SK-N-SH treated with all-trans-retinoic acid at 6 μM for 48 hours (cell line): ENCODE results near the gene VPS51.

ENCODE experiments used
- ARNTL ChIP-seq: fragments of 450-650 bp; formaldehyde crosslinking; IDR thresholded peaks from 2 replicates; pipeline ENCODE4 v1.5.0; 2020; ENCODE audit warnings: low read depth, mild to moderate bottlenecking, moderate library complexity, borderline replicate concordance
- ESRRG ChIP-seq: fragments of 250-450 bp; sonication (Bioruptor Pico); IDR thresholded peaks from 2 replicates; pipeline ENCODE4 v1.6.1; 2021; ENCODE audit warnings: mild to moderate bottlenecking
- ISL1 ChIP-seq: fragments of 250-450 bp; sonication (Bioruptor Pico); IDR thresholded peaks from 2 replicates; pipeline ENCODE4 v2.1.2; 2022; ENCODE audit warnings: mild to moderate bottlenecking, moderate library complexity
- PPARA ChIP-seq: fragments of 250-450 bp; sonication (Bioruptor Pico); IDR thresholded peaks from 2 replicates; pipeline ENCODE4 v1.5.0; 2020; ENCODE audit warnings: mild to moderate bottlenecking, borderline replicate concordance
- RARB ChIP-seq: fragments of 250-450 bp; sonication (Bioruptor Pico); IDR thresholded peaks from 2 replicates; pipeline ENCODE4 v1.8.0; 2021; ENCODE audit warnings: mild to moderate bottlenecking, moderate library complexity
- SNAI2 ChIP-seq: fragments of 250-450 bp; sonication (Bioruptor Pico); IDR thresholded peaks from 2 replicates; pipeline ENCODE4 v1.5.0; 2020; ENCODE audit warnings: mild to moderate bottlenecking, moderate library complexity
- TCF4 ChIP-seq: fragments of 250-450 bp; sonication (Bioruptor Pico); IDR thresholded peaks from 2 replicates; pipeline ENCODE4 v1.8.0; 2021; ENCODE audit warnings: mild to moderate bottlenecking, moderate library complexity, borderline replicate concordance
- ZC3H10 ChIP-seq: fragments of 250-450 bp; sonication (Bioruptor Pico); IDR thresholded peaks from 2 replicates; pipeline ENCODE4 v1.5.1; 2021; ENCODE audit warnings: mild to moderate bottlenecking, moderate library complexity
- ZFP3 ChIP-seq: fragments of 250-450 bp; sonication (Bioruptor Pico); IDR thresholded peaks from 2 replicates; pipeline ENCODE4 v1.5.0; 2020; ENCODE audit warnings: mild to moderate bottlenecking, moderate library complexity
- ZNF565 ChIP-seq: fragments of 450-650 bp; formaldehyde crosslinking; conservative IDR thresholded peaks from 2 replicates; pipeline ENCODE4 v1.5.0; 2020; ENCODE audit warnings: low read depth, mild to moderate bottlenecking, moderate library complexity
- TF ChIP-seq, protein P1 (sequence below): fragments of 250-450 bp; sonication (Bioruptor Pico); IDR thresholded peaks from 2 replicates; pipeline ENCODE4 v1.5.1; 2020; ENCODE audit warnings: low read depth, mild to moderate bottlenecking, moderate library complexity
- TF ChIP-seq, protein P2 (sequence below): fragments of 250-450 bp; sonication (Bioruptor Pico); IDR thresholded peaks from 2 replicates; pipeline ENCODE4 v1.5.1; 2021; ENCODE audit warnings: mild to moderate bottlenecking, moderate library complexity

- no peak for TF ChIP-seq ZNF565 (CRISPR knock-in tag)
- no peak for TF ChIP-seq PPARA
- TF ChIP-seq, protein P1, sequence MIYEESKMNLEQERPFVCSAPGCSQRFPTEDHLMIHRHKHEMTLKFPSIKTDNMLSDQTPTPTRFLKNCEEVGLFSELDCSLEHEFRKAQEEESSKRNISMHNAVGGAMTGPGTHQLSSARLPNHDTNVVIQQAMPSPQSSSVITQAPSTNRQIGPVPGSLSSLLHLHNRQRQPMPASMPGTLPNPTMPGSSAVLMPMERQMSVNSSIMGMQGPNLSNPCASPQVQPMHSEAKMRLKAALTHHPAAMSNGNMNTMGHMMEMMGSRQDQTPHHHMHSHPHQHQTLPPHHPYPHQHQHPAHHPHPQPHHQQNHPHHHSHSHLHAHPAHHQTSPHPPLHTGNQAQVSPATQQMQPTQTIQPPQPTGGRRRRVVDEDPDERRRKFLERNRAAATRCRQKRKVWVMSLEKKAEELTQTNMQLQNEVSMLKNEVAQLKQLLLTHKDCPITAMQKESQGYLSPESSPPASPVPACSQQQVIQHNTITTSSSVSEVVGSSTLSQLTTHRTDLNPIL (CRISPR knock-in tag), result no peak
- no peak for TF ChIP-seq TCF4 (CRISPR knock-in tag)
- no peak for TF ChIP-seq ZFP3
- TF ChIP-seq SNAI2 (CRISPR knock-in tag), result no peak
- no peak for TF ChIP-seq RARB (CRISPR knock-in tag)
- no peak for TF ChIP-seq ARNTL (CRISPR knock-in tag)
- TF ChIP-seq, protein P2, sequence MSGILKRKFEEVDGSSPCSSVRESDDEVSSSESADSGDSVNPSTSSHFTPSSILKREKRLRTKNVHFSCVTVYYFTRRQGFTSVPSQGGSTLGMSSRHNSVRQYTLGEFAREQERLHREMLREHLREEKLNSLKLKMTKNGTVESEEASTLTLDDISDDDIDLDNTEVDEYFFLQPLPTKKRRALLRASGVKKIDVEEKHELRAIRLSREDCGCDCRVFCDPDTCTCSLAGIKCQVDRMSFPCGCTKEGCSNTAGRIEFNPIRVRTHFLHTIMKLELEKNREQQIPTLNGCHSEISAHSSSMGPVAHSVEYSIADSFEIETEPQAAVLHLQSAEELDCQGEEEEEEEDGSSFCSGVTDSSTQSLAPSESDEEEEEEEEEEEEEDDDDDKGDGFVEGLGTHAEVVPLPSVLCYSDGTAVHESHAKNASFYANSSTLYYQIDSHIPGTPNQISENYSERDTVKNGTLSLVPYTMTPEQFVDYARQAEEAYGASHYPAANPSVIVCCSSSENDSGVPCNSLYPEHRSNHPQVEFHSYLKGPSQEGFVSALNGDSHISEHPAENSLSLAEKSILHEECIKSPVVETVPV (CRISPR knock-in tag), result no peak
- TF ChIP-seq ISL1 (CRISPR knock-in tag), result no peak
- no peak for TF ChIP-seq ESRRG (CRISPR knock-in tag)
- no peak for TF ChIP-seq ZC3H10
Observed at GRCh38 chr11:65053827-65054508, 42.0 kb upstream of the VPS51 start.
